Measurements from ENCODE around the gene BCAS3. TPM values are rescaled to one million over a fixed set of nuclear protein-coding genes. Genes with fewer than 3 reads are reported as not detected.

Gene BCAS3
- total and polyA plus RNA-seq, 4 donors = 5.8 to 24.6 (median 10.1) TPM

DNA sequence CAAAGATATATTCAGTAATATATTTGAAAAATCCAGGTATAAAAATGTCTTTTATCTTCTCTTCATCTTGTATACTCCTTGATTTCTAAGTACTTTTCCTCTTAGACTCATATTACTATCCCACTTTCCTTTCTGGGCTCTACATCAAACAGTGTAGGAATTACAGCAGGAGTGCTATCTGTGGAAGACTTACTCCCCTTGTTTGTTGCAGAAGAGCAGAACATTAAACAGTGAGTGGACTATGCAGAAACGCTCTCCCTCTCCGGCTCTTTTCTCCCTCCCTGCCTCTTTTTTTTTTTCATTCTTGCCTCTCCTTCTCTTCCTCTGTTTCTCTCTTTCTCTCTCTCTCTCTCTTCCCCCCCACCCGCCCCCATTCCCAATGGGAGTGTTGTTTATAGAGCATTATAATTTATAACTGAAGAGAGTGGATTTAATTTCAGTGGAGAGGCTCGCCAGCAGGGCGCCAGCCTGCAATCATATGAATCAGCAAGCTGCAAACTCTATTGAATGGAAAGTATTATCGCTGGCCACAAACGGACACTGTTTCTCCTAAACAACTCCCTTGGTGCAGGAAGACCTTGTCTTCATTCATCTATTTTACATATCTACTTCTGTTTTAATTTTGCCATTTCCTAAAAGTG, 479.7 kb downstream of the BCAS3 start:
- Histone ChIP-seq H3K27me3 (ENCODE audit: control insufficient read depth in 4 of 4, insufficient read depth in 4 of 4, low read length in 3 of 4) (no peaks in the 10 kb centered on the region), H3K4me1 (ENCODE audit: control insufficient read depth in 4 of 4, insufficient read depth in 4 of 4, low read length in 3 of 4) (no peaks in the 10 kb centered on the region), H3K9me3 (ENCODE audit: control insufficient read depth in 4 of 4, low read length in 3 of 4) (no peaks in the 10 kb centered on the region), H3K4me3 (ENCODE audit: low read depth in 1 of 3, low read length in 3 of 3) (peak overlapping the region in 1 of 3 donors; percentile 19), H3K36me3 (ENCODE audit: control insufficient read depth in 4 of 4, insufficient read depth in 3 of 4, low read depth in 1 of 4, low read length in 3 of 4) (no peaks in the 10 kb centered on the region), H3K9ac (ENCODE audit: low read depth in 1 of 2, low read length in 2 of 2) (no peak overlapping the region), H3K27ac (ENCODE audit: low read depth in 1 of 2, low read length in 2 of 2) (no peak overlapping the region)
- no peak for DNase-seq (ENCODE audit: low spot score)
- peak in 1 of 2 donors; percentile 16 for TF ChIP-seq RAD21 (IDR thresholded peaks at IDR 0.05)
- TF ChIP-seq SP1 (IDR thresholded peaks at IDR 0.05) = no peak
- 73% methylated on average over 7 of the region's 7 CpGs for WGBS

DNA sequence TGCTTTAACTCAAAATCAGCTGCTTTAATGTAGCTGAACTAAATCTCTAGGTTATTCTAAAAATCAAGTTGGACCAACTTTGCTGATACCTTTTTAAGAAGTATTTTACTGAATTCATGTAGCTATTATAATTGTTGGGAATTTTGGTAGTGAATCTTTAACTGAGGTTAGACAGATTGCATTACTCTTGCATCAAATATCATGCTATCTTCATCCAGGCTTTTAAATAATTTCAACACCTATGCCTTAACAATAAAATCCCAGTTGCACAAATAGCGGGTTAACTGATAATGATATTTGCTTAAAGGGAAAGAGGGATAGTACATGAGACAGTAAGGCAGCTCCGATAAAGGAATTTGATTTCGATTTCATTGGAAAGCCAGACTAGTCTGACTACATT, 480.7 kb downstream of the BCAS3 start:
- H3K4me3 ChIP-seq (ENCODE audit: low read depth in 1 of 3, low read length in 3 of 3) = no peak overlapping the region
- no peak overlapping the region for H3K27ac ChIP-seq (ENCODE audit: low read depth in 1 of 2, low read length in 2 of 2)
- H3K9me3 ChIP-seq (ENCODE audit: control insufficient read depth in 4 of 4, low read length in 3 of 4) = no peaks in the 10 kb centered on the region
- H3K4me1 ChIP-seq (ENCODE audit: control insufficient read depth in 4 of 4, insufficient read depth in 4 of 4, low read length in 3 of 4) = no peaks in the 10 kb centered on the region
- H3K36me3 ChIP-seq (ENCODE audit: control insufficient read depth in 4 of 4, insufficient read depth in 3 of 4, low read depth in 1 of 4, low read length in 3 of 4) = no peaks in the 10 kb centered on the region
- TF ChIP-seq CTCF (IDR thresholded peaks at IDR 0.05; ENCODE audit: low read depth, low read length, missing input control) (no peak), RAD21 (IDR thresholded peaks at IDR 0.05) (no peak), ZBTB33 (IDR thresholded peaks at IDR 0.05) (no peak), GABPA (IDR thresholded peaks at IDR 0.05 in 1 of 2, conservative IDR thresholded peaks at IDR 0.05 in 1 of 2) (no peak), EGR1 (IDR thresholded peaks at IDR 0.05; ENCODE audit: low read depth in 2 of 2) (no peak), FOXA2 (IDR thresholded peaks at IDR 0.05) (no peak), TAF1 (conservative IDR thresholded peaks at IDR 0.05) (no peak), HNF4G (IDR thresholded peaks at IDR 0.05) (no peak), JUND (IDR thresholded peaks at IDR 0.05) (no peak), RXRA (IDR thresholded peaks at IDR 0.05) (no peak), REST (IDR thresholded peaks at IDR 0.05) (no peak), SP1 (IDR thresholded peaks at IDR 0.05) (no peak), HNF4A (conservative IDR thresholded peaks at IDR 0.05) (no peak), FOXA1 (IDR thresholded peaks at IDR 0.05) (no peak), YY1 (IDR thresholded peaks at IDR 0.05) (no peak), NR2F2 (IDR thresholded peaks at IDR 0.05) (no peak), ATF3 (IDR thresholded peaks at IDR 0.05) (no peak)
- H3K27me3 ChIP-seq (ENCODE audit: control insufficient read depth in 4 of 4, insufficient read depth in 4 of 4, low read length in 3 of 4) = no peaks in the 10 kb centered on the region
- H3K9ac ChIP-seq (ENCODE audit: low read depth in 1 of 2, low read length in 2 of 2) = no peak overlapping the region
- DNase-seq (ENCODE audit: low spot score) = no peak
- 74% methylated on average over 3 of the region's 3 CpGs for WGBS
